NCI-H2029 treated with DMSO at 0.1 percent for 48 hours (cell line): ENCODE measurements around the gene PTPRN2.
"Not testable (repeated sequence)": the region's sequence is repeated elsewhere in the genome, so short reads cannot be mapped to it uniquely, and the experiment has no call there.

Experiments
- DNase-seq: peaks from one replicate; lab custom pipeline; 2025; lab: John Stamatoyannopoulos, UW

Gene PTPRN2

GRCh38 chr7:158299607-158300006, 288.0 kb downstream of the PTPRN2 start:
- DNase-seq = no peak

GRCh38 chr7:158296798-158297104, 290.9 kb downstream of the PTPRN2 start:
- DNase-seq = no peak

GRCh38 chr7:158295966-158296797, 291.4 kb downstream of the PTPRN2 start:
- no peak for DNase-seq

GRCh38 chr7:158294468-158295215, 293.0 kb downstream of the PTPRN2 start:
- DNase-seq = not testable (repeated sequence)

GRCh38 chr7:158292948-158293347, 294.7 kb downstream of the PTPRN2 start:
- DNase-seq = no peak

GRCh38 chr7:158291998-158292397, 295.6 kb downstream of the PTPRN2 start:
- DNase-seq = no peak

- DNase-seq = no peak
Observed at GRCh38 chr7:158289761-158290523, 297.7 kb downstream of the PTPRN2 start.

GRCh38 chr7:158289231-158289630, 298.4 kb downstream of the PTPRN2 start:
- DNase-seq = no peak

- DNase-seq = no peak
Observed at GRCh38 chr7:158286210-158286609, 301.4 kb downstream of the PTPRN2 start.

- no peak for DNase-seq
Observed at GRCh38 chr7:158285383-158285770, 302.2 kb downstream of the PTPRN2 start.

GRCh38 chr7:158284617-158285382, 302.8 kb downstream of the PTPRN2 start:
- DNase-seq = no peak

- DNase-seq = no peak
Observed at GRCh38 chr7:158284121-158284520, 303.5 kb downstream of the PTPRN2 start.

GRCh38 chr7:158283016-158283974, 304.3 kb downstream of the PTPRN2 start:
- no peak for DNase-seq

- no peak for DNase-seq
Observed at GRCh38 chr7:158282461-158283001, 305.1 kb downstream of the PTPRN2 start.

GRCh38 chr7:158281441-158281840, 306.2 kb downstream of the PTPRN2 start:
- no peak for DNase-seq

- no peak for DNase-seq
Observed at GRCh38 chr7:158280448-158281144, 307.0 kb downstream of the PTPRN2 start.

GRCh38 chr7:158279539-158280447, 307.8 kb downstream of the PTPRN2 start:
- no peak for DNase-seq

- no peak for DNase-seq
Observed at GRCh38 chr7:158278745-158279320, 308.8 kb downstream of the PTPRN2 start.
